Type B pancreatic cell (in vitro differentiated cells): ENCODE measurements around the gene POLRMT. TPM values are rescaled to one million over a fixed set of nuclear protein-coding genes. Genes with fewer than 3 reads are reported as not detected.

Experiments used
- DNase-seq: peaks from one replicate; pipeline ENCODE4 v3.0.0; 2021; ENCODE audit warnings: mixed read lengths; ENCODE audit not compliant: unreplicated experiment; ENCODE audit errors: extremely low spot score
- H3K27ac Mint-ChIP-seq: 2 replicates; pipeline ENCODE4 v1.8.0; 2021; ENCODE audit warnings: mild to moderate bottlenecking, mixed read lengths
- H3K27me3 Mint-ChIP-seq: 2 replicates; pipeline ENCODE4 v1.8.0; 2021; ENCODE audit warnings: mixed read lengths
- H3K36me3 Mint-ChIP-seq: 2 replicates; pipeline ENCODE4 v1.8.0; 2021; ENCODE audit warnings: mixed read lengths
- H3K4me1 Mint-ChIP-seq: one replicate; pipeline ENCODE4 v1.8.0; 2021; ENCODE audit warnings: mixed read lengths; ENCODE audit not compliant: unreplicated experiment
- H3K4me3 Mint-ChIP-seq: 2 replicates; pipeline ENCODE4 v1.8.0; 2021; ENCODE audit warnings: mild to moderate bottlenecking, mixed read lengths
- H3K9me3 Mint-ChIP-seq: 2 replicates; pipeline ENCODE4 v1.8.0; 2021; ENCODE audit warnings: mixed read lengths
- CTCF ChIP-seq: fragments of 200-600 bp; sonication (generic); conservative IDR thresholded peaks from 2 replicates; pipeline ENCODE4 v1.5.0; 2021; ENCODE audit warnings: antibody characterized with exemption, mild to moderate bottlenecking
- total RNA-seq: library from RNA; stranded (reverse); gene quantifications from 2 replicates; pipeline ENCODE4 v1.2.1, GENCODE V29; 2021; ENCODE audit warnings: low replicate concordance

Gene POLRMT
- total RNA-seq, 1 donor from 2014 or later: 59.8 TPM

- no peaks in the 10 kb centered on the region for H3K9me3 Mint-ChIP-seq
- no peaks in the 10 kb centered on the region for H3K36me3 Mint-ChIP-seq
- H3K4me3 Mint-ChIP-seq: no peak overlapping the region
- TF ChIP-seq CTCF: no peak
- H3K4me1 Mint-ChIP-seq: no peaks in the 10 kb centered on the region
- no peak for DNase-seq
- no peak overlapping the region for H3K27ac Mint-ChIP-seq
- H3K27me3 Mint-ChIP-seq: peaks cover 42% of the 10 kb centered on the region
Measured at GRCh38 chr19:595326-596262, 37.7 kb downstream of the POLRMT start.

GRCh38 chr19:594265-594870, 39.0 kb downstream of the POLRMT start:
- H3K27ac Mint-ChIP-seq: no peak overlapping the region
- peaks cover 42% of the 10 kb centered on the region for H3K27me3 Mint-ChIP-seq
- DNase-seq: no peak

GRCh38 chr19:593505-593904, 39.8 kb downstream of the POLRMT start:
- no peaks in the 10 kb centered on the region for H3K4me1 Mint-ChIP-seq
- TF ChIP-seq CTCF: no peak
- H3K9me3 Mint-ChIP-seq: no peaks in the 10 kb centered on the region
- no peak for DNase-seq
- H3K27ac Mint-ChIP-seq: no peak overlapping the region
- H3K27me3 Mint-ChIP-seq: peaks cover 49% of the 10 kb centered on the region
- no peaks in the 10 kb centered on the region for H3K36me3 Mint-ChIP-seq
- H3K4me3 Mint-ChIP-seq: no peak overlapping the region

More at GRCh38 chr19:594265-594870, 39.0 kb downstream of the POLRMT start:
- Mint-ChIP-seq H3K4me3 (no peak overlapping the region), H3K4me1 (no peaks in the 10 kb centered on the region), H3K36me3 (no peaks in the 10 kb centered on the region), H3K9me3 (no peaks in the 10 kb centered on the region)
- TF ChIP-seq CTCF: no peak

- no peaks in the 10 kb centered on the region for H3K36me3 Mint-ChIP-seq
- no peaks in the 10 kb centered on the region for H3K9me3 Mint-ChIP-seq
- no peak overlapping the region for H3K27ac Mint-ChIP-seq
- peaks cover 51% of the 10 kb centered on the region for H3K27me3 Mint-ChIP-seq
- no peak for DNase-seq
- H3K4me1 Mint-ChIP-seq: no peaks in the 10 kb centered on the region
- H3K4me3 Mint-ChIP-seq: no peak overlapping the region
- no peak for TF ChIP-seq CTCF
Measured at GRCh38 chr19:593055-593454, 40.3 kb downstream of the POLRMT start.

GRCh38 chr19:592101-592500, 41.2 kb downstream of the POLRMT start:
- Mint-ChIP-seq H3K4me1 (no peaks in the 10 kb centered on the region), H3K27ac (no peak overlapping the region), H3K27me3 (peaks cover 54% of the 10 kb centered on the region), H3K36me3 (no peaks in the 10 kb centered on the region), H3K9me3 (no peaks in the 10 kb centered on the region), H3K4me3 (no peak overlapping the region)
- no peak for DNase-seq
- no peak for TF ChIP-seq CTCF
